Mesodermal cell (in vitro differentiated cells): ENCODE results near the gene ZNF236.

Experiments used
- H3K27ac ChIP-seq: 2 replicates; pipeline ENCODE4 v1.7.0; 2013; ENCODE audit warnings: mild to moderate bottlenecking, low read depth, low read length, moderate library complexity; ENCODE audit not compliant: severe bottlenecking
- H3K36me3 ChIP-seq: 2 replicates; pipeline ENCODE4 v1.7.1; 2013; ENCODE audit warnings: mild to moderate bottlenecking, low read length, moderate library complexity; ENCODE audit not compliant: control insufficient read depth, insufficient read depth
- H3K4me1 ChIP-seq: one replicate; pipeline ENCODE4 v1.7.1; 2013; ENCODE audit warnings: mild to moderate bottlenecking, low read length; ENCODE audit not compliant: insufficient read depth, control insufficient read depth, poor library complexity, severe bottlenecking
- H3K4me3 ChIP-seq: 2 replicates; pipeline ENCODE4 v1.7.0; 2013; ENCODE audit warnings: low read length, control low read depth, mild to moderate bottlenecking; ENCODE audit not compliant: insufficient read depth, poor library complexity, severe bottlenecking; ENCODE audit errors: extremely low read depth
- H3K9me3 ChIP-seq: 2 replicates; pipeline ENCODE4 v1.7.1; 2013; ENCODE audit warnings: mild to moderate bottlenecking, low read length, moderate library complexity; ENCODE audit not compliant: control insufficient read depth
- WGBS, 2 experiments: methylation state at CpG; one replicate each; pipeline ENCODE4 v1.1.5; 2013; ENCODE audit warnings: missing lambda C conversion rate in 2 of 2; ENCODE audit not compliant: insufficient coverage in 2 of 2; 5-methylcytosine and 5-hydroxymethylcytosine counted together

ZNF236 gene

GRCh38 chr18:76839086-76839794, 16.9 kb downstream of the ZNF236 start:
- H3K4me1 ChIP-seq = peaks cover 3% of the 10 kb centered on the region
- 83 to 94% methylated on average over 2 of the region's 4 CpGs for WGBS, 2 experiments
- no peak overlapping the region for H3K4me3 ChIP-seq
- no peaks in the 10 kb centered on the region for H3K9me3 ChIP-seq
- no peaks in the 10 kb centered on the region for H3K36me3 ChIP-seq
- no peak overlapping the region for H3K27ac ChIP-seq

GRCh38 chr18:76842837-76843530, 20.6 kb downstream of the ZNF236 start:
- peaks cover 11% of the 10 kb centered on the region for H3K4me1 ChIP-seq
- 88 to 89% methylated on average over 6 of the region's 6 CpGs for WGBS, 2 experiments
- H3K9me3 ChIP-seq = no peaks in the 10 kb centered on the region
- H3K4me3 ChIP-seq = no peak overlapping the region
- no peaks in the 10 kb centered on the region for H3K36me3 ChIP-seq
- no peak overlapping the region for H3K27ac ChIP-seq

- 93% methylated on average over 2 of the region's 4 CpGs; no CpG with 5 or more reads in 1 of the 2 experiments for WGBS, 2 experiments
- H3K4me3 ChIP-seq = no peak overlapping the region
- peaks cover 7% of the 10 kb centered on the region for H3K4me1 ChIP-seq
- no peak overlapping the region for H3K27ac ChIP-seq
- H3K9me3 ChIP-seq = no peaks in the 10 kb centered on the region
- H3K36me3 ChIP-seq = no peaks in the 10 kb centered on the region
These were observed 21.8 kb downstream of the ZNF236 start for GRCh38 chr18:76844144-76844543.

- 89 to 90% methylated on average over 2 to 3 of the region's 4 CpGs for WGBS, 2 experiments
- Histone ChIP-seq H3K36me3 (no peaks in the 10 kb centered on the region), H3K27ac (no peak overlapping the region)
These were observed 22.6 kb downstream of the ZNF236 start for GRCh38 chr18:76844742-76845477.

GRCh38 chr18:76846217-76846616, 23.9 kb downstream of the ZNF236 start:
- no peak overlapping the region for H3K27ac ChIP-seq
- H3K9me3 ChIP-seq = no peaks in the 10 kb centered on the region
- 91 to 98% methylated on average over 3 to 4 of the region's 5 CpGs for WGBS, 2 experiments
- H3K36me3 ChIP-seq = peaks cover 7% of the 10 kb centered on the region
- H3K4me1 ChIP-seq = peaks cover 7% of the 10 kb centered on the region
- H3K4me3 ChIP-seq = no peak overlapping the region

More at GRCh38 chr18:76844742-76845477, 22.6 kb downstream of the ZNF236 start:
- Histone ChIP-seq H3K4me3 (no peak overlapping the region), H3K9me3 (no peaks in the 10 kb centered on the region), H3K4me1 (peaks cover 7% of the 10 kb centered on the region)

- Histone ChIP-seq H3K4me1 (peaks cover 7% of the 10 kb centered on the region), H3K27ac (no peak overlapping the region), H3K36me3 (peaks cover 16% of the 10 kb centered on the region), H3K9me3 (no peaks in the 10 kb centered on the region), H3K4me3 (no peak overlapping the region)
- WGBS, 2 experiments = 43 to 58% methylated on average over 1 to 2 of the region's 2 CpGs
These were observed 25.6 kb downstream of the ZNF236 start for GRCh38 chr18:76847916-76848315.

GRCh38 chr18:76850112-76850511, 27.8 kb downstream of the ZNF236 start:
- no CpG with 5 or more reads among the region's 1 CpG for WGBS, 2 experiments
- Histone ChIP-seq H3K4me3 (no peak overlapping the region), H3K4me1 (peaks cover 1% of the 10 kb centered on the region), H3K27ac (no peak overlapping the region), H3K36me3 (peaks cover 19% of the 10 kb centered on the region), H3K9me3 (no peaks in the 10 kb centered on the region)

- 88 to 97% methylated on average over 4 of the region's 4 CpGs for WGBS, 2 experiments
- Histone ChIP-seq H3K27ac (no peak overlapping the region), H3K4me3 (no peak overlapping the region), H3K36me3 (peaks cover 28% of the 10 kb centered on the region), H3K4me1 (peaks cover 5% of the 10 kb centered on the region), H3K9me3 (no peaks in the 10 kb centered on the region)
These were observed 33.2 kb downstream of the ZNF236 start for GRCh38 chr18:76855594-76855993.

GRCh38 chr18:76857476-76857875, 35.1 kb downstream of the ZNF236 start:
- no peak overlapping the region for H3K27ac ChIP-seq
- 86% methylated on average over 4 of the region's 4 CpGs; no CpG with 5 or more reads in 1 of the 2 experiments for WGBS, 2 experiments
- H3K4me3 ChIP-seq = no peak overlapping the region
- H3K36me3 ChIP-seq = peaks cover 26% of the 10 kb centered on the region
- no peaks in the 10 kb centered on the region for H3K9me3 ChIP-seq
- H3K4me1 ChIP-seq = peaks cover 5% of the 10 kb centered on the region

GRCh38 chr18:76859474-76860339, 37.4 kb downstream of the ZNF236 start:
- WGBS, 2 experiments = 88 to 96% methylated on average over 11 to 13 of the region's 14 CpGs
- H3K9me3 ChIP-seq = no peaks in the 10 kb centered on the region
- no peak overlapping the region for H3K4me3 ChIP-seq
- peaks cover 5% of the 10 kb centered on the region for H3K4me1 ChIP-seq
- no peak overlapping the region for H3K27ac ChIP-seq
- peaks cover 34% of the 10 kb centered on the region for H3K36me3 ChIP-seq
